Measurements from ENCODE around the gene TPD52L3.

The TPD52L3 gene

DNA sequence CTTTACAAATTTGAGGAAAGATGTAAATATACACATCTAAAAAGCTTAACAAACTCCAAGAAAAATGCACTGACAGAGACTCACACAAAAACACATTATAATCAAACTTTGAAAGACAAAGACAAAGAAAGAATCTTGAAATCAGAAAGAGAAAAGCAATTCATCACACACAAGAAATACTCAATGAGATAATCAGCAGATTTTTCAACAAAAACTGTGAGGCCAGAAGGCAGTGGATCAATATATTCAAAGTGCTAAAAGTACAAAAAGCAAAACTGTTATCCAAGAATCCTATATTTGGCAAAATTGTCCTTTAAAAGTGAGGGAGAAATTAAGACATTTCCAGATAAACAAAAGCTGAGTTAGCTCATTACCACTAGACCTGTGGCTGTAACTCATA, 6.1 kb downstream of the TPD52L3 start:
- DNase-seq (ENCODE audit: low spot score) = no peak
- no peak overlapping the region for H3K4me3 ChIP-seq
- TF ChIP-seq, protein P1, sequence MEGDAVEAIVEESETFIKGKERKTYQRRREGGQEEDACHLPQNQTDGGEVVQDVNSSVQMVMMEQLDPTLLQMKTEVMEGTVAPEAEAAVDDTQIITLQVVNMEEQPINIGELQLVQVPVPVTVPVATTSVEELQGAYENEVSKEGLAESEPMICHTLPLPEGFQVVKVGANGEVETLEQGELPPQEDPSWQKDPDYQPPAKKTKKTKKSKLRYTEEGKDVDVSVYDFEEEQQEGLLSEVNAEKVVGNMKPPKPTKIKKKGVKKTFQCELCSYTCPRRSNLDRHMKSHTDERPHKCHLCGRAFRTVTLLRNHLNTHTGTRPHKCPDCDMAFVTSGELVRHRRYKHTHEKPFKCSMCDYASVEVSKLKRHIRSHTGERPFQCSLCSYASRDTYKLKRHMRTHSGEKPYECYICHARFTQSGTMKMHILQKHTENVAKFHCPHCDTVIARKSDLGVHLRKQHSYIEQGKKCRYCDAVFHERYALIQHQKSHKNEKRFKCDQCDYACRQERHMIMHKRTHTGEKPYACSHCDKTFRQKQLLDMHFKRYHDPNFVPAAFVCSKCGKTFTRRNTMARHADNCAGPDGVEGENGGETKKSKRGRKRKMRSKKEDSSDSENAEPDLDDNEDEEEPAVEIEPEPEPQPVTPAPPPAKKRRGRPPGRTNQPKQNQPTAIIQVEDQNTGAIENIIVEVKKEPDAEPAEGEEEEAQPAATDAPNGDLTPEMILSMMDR (IDR thresholded peaks at IDR 0.05) = no peak
- H3K27ac ChIP-seq = no peak overlapping the region

DNA sequence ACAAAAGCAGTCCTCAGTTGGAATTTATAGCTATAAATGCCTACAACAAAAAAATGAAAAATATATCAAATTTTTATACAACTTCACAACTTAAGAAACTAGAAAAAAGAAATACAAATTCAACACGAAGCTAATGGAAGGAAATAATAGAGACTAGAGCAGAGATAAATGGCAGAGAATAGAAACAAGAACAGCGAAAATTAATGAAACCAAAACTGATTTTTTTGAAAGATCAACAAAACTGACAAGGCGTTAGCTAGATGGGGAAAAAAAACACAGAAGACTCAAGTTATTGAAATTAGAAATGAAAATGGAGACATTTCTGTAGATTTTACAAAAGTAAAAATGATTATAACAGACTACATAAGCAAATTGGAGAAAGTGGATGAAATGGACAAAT, 20.6 kb downstream of the TPD52L3 start:
- Histone ChIP-seq H3K27ac (no peak overlapping the region), H3K4me3 (no peak overlapping the region)
- DNase-seq (ENCODE audit: low spot score) = no peak
- TF ChIP-seq, protein P1 (IDR thresholded peaks at IDR 0.05) = no peak

DNA sequence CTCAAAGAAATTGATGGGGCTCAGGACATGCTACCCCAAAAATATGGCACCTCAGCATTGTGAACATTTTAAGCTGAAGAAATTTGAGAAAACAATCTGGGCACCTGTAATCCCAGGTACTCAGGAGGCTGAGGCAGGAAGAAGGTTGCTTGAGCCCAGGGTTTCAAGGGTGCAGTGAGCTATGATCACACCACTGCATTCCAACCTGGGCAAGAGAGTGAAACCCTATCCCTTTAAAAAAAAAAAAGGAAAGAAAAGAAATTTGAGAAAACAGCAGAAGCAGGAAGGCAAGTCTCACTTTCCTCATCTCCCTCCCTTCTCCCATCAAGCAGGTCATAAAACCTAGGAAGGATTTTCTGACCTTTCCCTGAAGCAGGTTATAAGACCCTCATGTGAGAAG, 23.6 kb downstream of the TPD52L3 start:
- Histone ChIP-seq H3K4me3 (no peak overlapping the region), H3K27ac (no peak overlapping the region)
- DNase-seq (ENCODE audit: low spot score) = no peak
- TF ChIP-seq, protein P1 (IDR thresholded peaks at IDR 0.05) = no peak

DNA sequence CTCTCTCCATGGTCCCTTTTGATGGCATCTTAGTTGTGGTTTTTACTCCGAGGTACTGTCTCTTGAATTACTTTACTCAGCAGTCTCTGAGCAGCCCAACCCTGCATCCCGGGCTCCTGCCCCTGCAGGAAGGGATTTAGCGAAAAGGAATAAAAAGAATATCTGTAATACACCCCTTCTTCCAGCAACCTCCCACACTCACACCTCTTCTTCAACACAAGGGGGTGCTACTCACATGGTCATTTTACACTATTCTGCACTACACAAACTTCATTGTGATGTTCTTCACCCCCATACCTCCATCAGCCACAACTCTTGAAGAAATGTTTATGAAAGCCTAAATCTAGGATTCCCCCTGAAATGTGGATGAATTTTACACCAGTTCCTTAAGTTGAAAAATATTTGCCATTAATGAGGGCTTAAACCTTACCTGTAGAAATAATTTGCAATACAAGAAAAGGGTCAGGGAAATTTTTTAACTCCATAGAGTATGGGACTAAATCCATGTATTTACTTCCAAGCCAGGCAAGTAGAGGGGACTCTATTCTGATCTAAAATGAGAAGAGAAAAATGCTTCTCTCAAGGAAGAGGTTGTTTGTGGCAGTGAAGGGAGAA, 26.0 kb downstream of the TPD52L3 start:
- Histone ChIP-seq H3K4me3 (no peak overlapping the region), H3K27ac (no peak overlapping the region)
- DNase-seq (ENCODE audit: low spot score) = no peak
- TF ChIP-seq, protein P1 (IDR thresholded peaks at IDR 0.05) = peak; percentile 52

DNA sequence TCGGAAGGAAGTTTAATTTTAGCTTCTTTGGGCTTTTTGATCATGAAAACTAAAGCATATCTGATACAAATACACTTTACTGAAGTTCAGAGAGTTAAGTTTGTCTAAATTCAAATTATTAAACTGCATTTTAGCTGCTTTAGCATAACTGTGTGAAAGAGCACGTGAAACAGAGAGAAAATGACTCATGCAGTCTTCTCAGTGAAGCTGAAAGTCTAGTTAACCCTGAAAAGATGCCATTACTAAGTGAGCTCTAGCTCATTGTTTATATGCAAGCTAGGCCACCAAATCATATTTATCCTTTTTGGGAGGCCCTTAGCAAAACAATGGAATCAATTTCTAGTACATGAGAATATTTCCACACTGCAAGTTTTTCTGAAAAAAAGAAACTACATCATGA, 27.6 kb downstream of the TPD52L3 start:
- Histone ChIP-seq H3K27ac (no peak overlapping the region), H3K4me3 (no peak overlapping the region)
- DNase-seq (ENCODE audit: low spot score) = no peak
- TF ChIP-seq, protein P1 (IDR thresholded peaks at IDR 0.05) = no peak

DNA sequence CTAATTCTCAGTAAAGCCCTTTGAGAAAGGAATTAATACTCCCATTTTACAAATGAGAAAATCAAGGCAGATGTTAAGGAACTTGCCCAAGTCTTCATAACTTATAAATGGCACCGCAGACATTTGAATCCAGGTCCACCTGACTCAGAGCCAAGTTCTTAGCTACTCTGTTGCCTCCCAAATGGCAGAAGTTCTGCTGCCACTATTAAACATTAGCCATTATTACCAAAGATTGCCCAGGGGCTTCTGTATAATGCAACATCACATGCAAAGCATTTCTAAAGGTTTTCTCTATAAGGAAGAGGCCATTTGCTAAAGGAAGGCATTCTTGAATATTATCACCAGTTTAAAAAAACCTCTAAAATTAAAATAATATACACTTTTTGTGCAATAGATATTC, 28.3 kb downstream of the TPD52L3 start:
- Histone ChIP-seq H3K27ac (no peak overlapping the region), H3K4me3 (no peak overlapping the region)
- TF ChIP-seq, protein P1 (IDR thresholded peaks at IDR 0.05) = no peak
- no peak for DNase-seq (ENCODE audit: low spot score)

DNA sequence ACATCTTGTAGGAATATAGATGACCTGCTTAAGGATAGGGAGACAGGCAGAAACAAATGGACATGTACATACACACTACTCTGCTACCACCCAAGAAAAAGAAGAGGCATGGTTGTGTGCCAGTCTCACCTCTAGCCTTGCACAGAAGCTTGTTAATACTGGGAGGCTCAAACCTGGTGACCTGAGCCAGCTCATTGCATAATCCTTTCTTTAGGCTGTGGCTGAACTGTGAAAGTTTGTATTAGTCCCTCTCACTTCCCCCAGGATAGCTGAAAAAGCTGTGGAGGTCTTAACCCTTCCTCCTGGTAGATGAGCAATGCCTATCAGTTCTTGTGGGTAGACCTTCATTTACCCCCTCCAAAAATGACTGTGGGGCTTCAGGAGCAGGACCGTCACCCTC, 28.7 kb downstream of the TPD52L3 start:
- TF ChIP-seq, protein P1 (IDR thresholded peaks at IDR 0.05) = no peak
- no peak overlapping the region for H3K4me3 ChIP-seq
- no peak for DNase-seq (ENCODE audit: low spot score)
- no peak overlapping the region for H3K27ac ChIP-seq

Measured in coronary artery (tissue), 2 donors.